GM06990 (cell line): ENCODE measurements around the gene MTHFD1L.

ENCODE experiments used
- DNase-seq: peaks from one replicate; pipeline ENCODE4 v3.0.0-alpha.2; 2011; ENCODE audit not compliant: insufficient read length; ENCODE audit errors: extremely low read depth
- H3K27me3 ChIP-seq: replicated peaks from 2 replicates; pipeline ENCODE4 v1.6.0; 2011; ENCODE audit warnings: low read length; ENCODE audit not compliant: control insufficient read depth, insufficient read depth
- H3K36me3 ChIP-seq: 2 replicates; pipeline ENCODE4 v1.5.1; 2011; ENCODE audit warnings: low read length; ENCODE audit not compliant: control insufficient read depth, insufficient read depth
- H3K4me3 ChIP-seq: replicated peaks from 2 replicates; pipeline ENCODE4 v1.5.1; 2011; ENCODE audit warnings: low read depth, mild to moderate bottlenecking, control low read depth, low read length
- CTCF ChIP-seq: IDR thresholded peaks from 2 replicates; pipeline ENCODE4 v1.5.1; 2011; ENCODE audit warnings: low read length, control low read depth, mild to moderate bottlenecking, inconsistent platforms; ENCODE audit not compliant: insufficient read depth, poor library complexity, severe bottlenecking

MTHFD1L gene

GRCh38 chr6:151060766-151061531, 195.4 kb downstream of the MTHFD1L start:
- TF ChIP-seq CTCF: no peak
- Histone ChIP-seq H3K27me3 (no peaks in the 10 kb centered on the region), H3K4me3 (no peak overlapping the region), H3K36me3 (no peaks in the 10 kb centered on the region; the same call in none of the 2 replicates)
- no peak for DNase-seq

GRCh38 chr6:151063352-151063751, 197.8 kb downstream of the MTHFD1L start:
- Histone ChIP-seq H3K4me3 (no peak overlapping the region), H3K27me3 (no peaks in the 10 kb centered on the region), H3K36me3 (no peaks in the 10 kb centered on the region; the same call in 1 of the 2 replicates)
- no peak for TF ChIP-seq CTCF
- no peak for DNase-seq

GRCh38 chr6:151063842-151064647, 198.5 kb downstream of the MTHFD1L start:
- no peaks in the 10 kb centered on the region for H3K27me3 ChIP-seq
- no peak overlapping the region for H3K4me3 ChIP-seq
- no peaks in the 10 kb centered on the region for H3K36me3 ChIP-seq
- TF ChIP-seq CTCF: no peak
- DNase-seq: no peak

- DNase-seq: no peak
- TF ChIP-seq CTCF: no peak
- Histone ChIP-seq H3K27me3 (no peaks in the 10 kb centered on the region), H3K4me3 (no peak overlapping the region), H3K36me3 (no peaks in the 10 kb centered on the region; the same call in 1 of the 2 replicates)
Observed at GRCh38 chr6:151065027-151065815, 199.7 kb downstream of the MTHFD1L start.

GRCh38 chr6:151067684-151068596, 202.4 kb downstream of the MTHFD1L start:
- H3K4me3 ChIP-seq: no peak overlapping the region
- H3K27me3 ChIP-seq: no peaks in the 10 kb centered on the region
- H3K36me3 ChIP-seq: no peaks in the 10 kb centered on the region; the same call in 1 of the 2 replicates
- TF ChIP-seq CTCF: no peak
- DNase-seq: no peak
